GM06990 (cell line): ENCODE results near the gene SBF2.
A peak's percentile ranks its signal among the peaks of the same experiment; 100 is the strongest.

Source experiments
- DNase-seq: peaks from one replicate; pipeline ENCODE4 v3.0.0-alpha.2; 2011; ENCODE audit not compliant: insufficient read length; ENCODE audit errors: extremely low read depth
- H3K27me3 ChIP-seq: replicated peaks from 2 replicates; pipeline ENCODE4 v1.6.0; 2011; ENCODE audit warnings: low read length; ENCODE audit not compliant: control insufficient read depth, insufficient read depth
- H3K36me3 ChIP-seq: 2 replicates; pipeline ENCODE4 v1.5.1; 2011; ENCODE audit warnings: low read length; ENCODE audit not compliant: control insufficient read depth, insufficient read depth
- H3K4me3 ChIP-seq: replicated peaks from 2 replicates; pipeline ENCODE4 v1.5.1; 2011; ENCODE audit warnings: low read depth, mild to moderate bottlenecking, control low read depth, low read length
- CTCF ChIP-seq: IDR thresholded peaks from 2 replicates; pipeline ENCODE4 v1.5.1; 2011; ENCODE audit warnings: low read length, control low read depth, mild to moderate bottlenecking, inconsistent platforms; ENCODE audit not compliant: insufficient read depth, poor library complexity, severe bottlenecking

The SBF2 gene

DNA sequence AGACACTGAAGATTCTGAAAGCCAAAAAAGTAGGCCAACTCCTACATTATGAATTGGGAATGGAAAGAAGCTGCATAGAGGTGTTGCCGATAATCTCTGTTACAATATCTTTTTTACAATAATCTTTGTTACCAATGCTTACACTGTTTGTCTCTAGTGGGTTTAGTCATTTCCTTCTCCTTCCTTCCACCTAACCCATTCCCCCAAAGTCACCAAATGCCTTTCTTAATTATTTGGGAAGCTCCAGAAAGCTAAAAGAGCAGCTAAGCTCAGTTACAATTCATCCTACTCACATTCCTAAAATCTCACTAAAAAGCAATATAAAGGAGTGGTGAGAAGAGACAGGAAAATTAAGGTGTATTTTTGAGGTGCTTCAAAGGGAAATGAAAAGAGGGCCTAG is 316.5 kb downstream of the SBF2 start:
- no peak for TF ChIP-seq CTCF
- H3K36me3 ChIP-seq: no peaks in the 10 kb centered on the region
- no peak for DNase-seq
- no peaks in the 10 kb centered on the region for H3K27me3 ChIP-seq
- no peak overlapping the region for H3K4me3 ChIP-seq

GRCh38 chr11:9974375-9974774 is 319.6 kb downstream of the SBF2 start:
- no peak for TF ChIP-seq CTCF
- Histone ChIP-seq H3K27me3 (no peaks in the 10 kb centered on the region), H3K4me3 (no peak overlapping the region), H3K36me3 (no peaks in the 10 kb centered on the region)
- DNase-seq: no peak

DNA sequence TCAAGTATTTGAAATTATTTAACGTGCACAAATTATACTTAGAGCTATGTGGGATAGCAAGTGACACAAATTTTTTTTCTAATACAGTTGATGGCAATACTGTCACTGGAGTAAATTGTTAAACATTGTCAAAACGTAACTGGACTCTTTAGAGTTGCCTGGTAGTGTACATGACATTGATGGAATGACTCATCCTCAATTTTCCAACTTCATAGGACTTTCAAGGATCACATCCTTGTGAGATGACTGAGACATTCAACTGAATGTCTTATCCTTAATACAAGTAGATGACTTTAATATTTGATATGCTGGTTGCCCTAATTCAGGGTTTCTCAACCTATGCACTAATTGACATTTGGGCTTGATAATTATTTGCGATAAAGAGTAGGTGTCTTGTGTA is 320.1 kb downstream of the SBF2 start:
- no peak for DNase-seq
- H3K4me3 ChIP-seq: no peak overlapping the region
- no peak for TF ChIP-seq CTCF

DNA sequence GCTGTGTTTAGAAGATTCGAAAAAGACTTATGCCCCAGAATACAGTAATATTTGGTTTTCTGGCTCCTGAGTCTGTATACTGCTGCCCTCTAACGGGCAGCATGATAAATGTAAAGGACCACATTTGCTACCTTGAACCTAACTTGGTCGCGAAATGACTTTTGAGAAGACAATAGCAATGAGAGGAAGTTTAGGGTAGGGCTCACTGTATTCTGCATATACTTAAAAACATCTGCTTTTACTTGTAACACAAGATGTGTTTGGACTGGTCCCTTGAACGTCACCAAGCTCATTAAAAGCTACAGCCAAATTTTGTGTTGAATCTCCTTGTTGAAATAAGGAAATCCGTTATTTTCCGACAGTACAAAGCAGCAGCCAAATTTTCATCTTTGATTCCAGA is 321.0 kb downstream of the SBF2 start:
- H3K27me3 ChIP-seq: no peaks in the 10 kb centered on the region
- no peak for DNase-seq
- no peak overlapping the region for H3K4me3 ChIP-seq
- H3K36me3 ChIP-seq: no peaks in the 10 kb centered on the region
- TF ChIP-seq CTCF: peak; percentile 79

More for the DNA sequence above, 320.1 kb downstream of the SBF2 start:
- Histone ChIP-seq H3K36me3 (no peaks in the 10 kb centered on the region), H3K27me3 (no peaks in the 10 kb centered on the region)

DNA sequence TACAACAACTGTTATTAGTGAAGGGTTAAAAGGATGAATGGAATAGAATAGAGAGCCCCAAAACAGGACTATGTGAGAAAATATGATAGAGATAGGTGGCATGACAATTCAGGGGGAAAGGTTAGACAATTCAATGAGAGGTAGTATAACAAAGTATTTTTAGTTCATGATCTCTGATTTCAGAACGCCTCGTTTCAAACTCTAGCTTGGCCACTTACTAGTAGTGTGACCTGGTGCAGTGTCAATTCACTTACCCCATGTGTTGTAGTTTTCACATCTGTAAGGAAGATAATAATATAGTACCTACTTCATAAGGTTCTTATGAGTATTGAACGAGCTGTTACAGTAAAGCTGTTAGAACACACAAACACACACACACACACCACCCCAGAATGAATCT is 322.1 kb downstream of the SBF2 start:
- Histone ChIP-seq H3K27me3 (no peaks in the 10 kb centered on the region), H3K36me3 (no peaks in the 10 kb centered on the region), H3K4me3 (no peak overlapping the region)
- DNase-seq: no peak
- TF ChIP-seq CTCF: no peak

DNA sequence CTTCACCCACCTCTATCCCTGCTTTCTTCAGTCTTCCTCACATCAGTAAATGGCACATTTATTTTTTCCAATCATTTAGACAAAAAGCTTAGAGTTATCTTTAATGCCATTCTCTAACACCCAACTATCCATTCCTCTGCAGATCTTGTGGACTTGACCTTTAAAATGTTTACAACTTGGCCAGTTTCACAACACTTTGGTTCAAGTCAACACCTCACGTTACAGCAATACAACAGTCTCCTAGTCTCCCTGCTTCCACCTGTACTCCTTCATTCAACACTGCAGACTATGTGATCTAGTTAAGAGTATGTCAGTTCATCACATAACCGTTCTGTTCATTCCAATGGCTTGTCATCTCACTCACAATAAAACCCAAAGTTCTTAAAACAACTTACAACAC is 325.0 kb downstream of the SBF2 start:
- no peaks in the 10 kb centered on the region for H3K36me3 ChIP-seq
- no peak overlapping the region for H3K4me3 ChIP-seq
- TF ChIP-seq CTCF: no peak
- no peak for DNase-seq
- H3K27me3 ChIP-seq: no peaks in the 10 kb centered on the region
